Right forelimb (tissue), 1 donor: ENCODE results near the gene RNU2-63P.
"Not testable (repeated sequence)": the region's sequence is repeated elsewhere in the genome, so short reads cannot be mapped to it uniquely, and the experiment has no call there.

Experiments
- DNase-seq: peaks from one replicate; pipeline ENCODE4 v3.0.0-alpha.2; 2018

Gene RNU2-63P

DNA sequence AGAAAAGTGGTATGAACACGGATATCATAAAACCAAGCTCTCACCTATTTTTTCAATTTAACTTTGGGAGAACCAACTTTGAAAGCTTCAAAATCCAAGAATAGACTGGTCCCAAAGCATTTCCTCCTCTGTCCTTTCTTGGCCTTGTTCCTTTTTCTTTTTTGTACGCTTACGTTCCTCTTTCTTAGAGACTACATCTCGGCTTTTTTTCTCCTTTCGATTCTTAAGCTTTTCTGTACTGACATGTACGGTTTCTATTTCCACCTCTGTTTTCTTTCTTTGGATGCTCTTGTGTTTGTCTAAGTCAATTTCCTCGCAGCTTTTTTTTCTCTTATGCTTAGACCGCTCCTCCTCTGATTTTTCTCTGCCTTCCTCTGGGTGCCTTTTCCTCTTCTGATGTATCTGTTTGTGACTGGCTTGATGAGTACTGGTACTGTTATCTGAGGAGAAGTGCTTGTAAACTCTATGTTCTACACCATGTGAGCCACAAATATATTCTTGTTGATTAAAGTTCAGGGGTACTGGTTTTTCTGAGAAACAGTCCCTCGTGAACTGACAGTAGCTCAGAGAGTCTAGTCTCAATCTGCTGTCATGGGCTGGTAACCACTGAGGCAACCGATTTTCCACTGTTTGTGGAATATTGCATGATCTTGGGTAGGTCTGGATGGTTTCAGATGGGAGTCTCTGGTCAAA is 11.5 kb upstream of the RNU2-63P start:
- no peak for DNase-seq

DNA sequence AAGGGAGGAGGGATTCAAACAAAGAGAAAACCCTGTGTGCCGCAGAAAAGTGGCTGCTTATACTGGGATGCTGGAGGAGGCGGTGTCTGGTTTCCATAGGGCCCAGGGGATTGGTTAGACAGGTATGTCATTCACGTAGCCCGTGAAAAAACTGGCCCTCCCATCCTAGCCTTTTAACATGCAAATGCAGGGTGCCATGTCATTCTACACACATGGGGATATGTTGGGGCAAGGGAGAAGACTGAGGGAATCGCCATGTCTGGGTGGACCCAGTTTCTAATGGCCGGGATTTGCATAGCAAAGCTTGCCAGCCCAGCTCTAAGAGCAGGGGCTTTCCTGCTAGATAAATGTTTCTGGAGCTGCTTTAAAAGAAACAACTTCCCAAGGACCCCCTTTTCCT is 8.2 kb upstream of the RNU2-63P start:
- DNase-seq: no peak

DNA sequence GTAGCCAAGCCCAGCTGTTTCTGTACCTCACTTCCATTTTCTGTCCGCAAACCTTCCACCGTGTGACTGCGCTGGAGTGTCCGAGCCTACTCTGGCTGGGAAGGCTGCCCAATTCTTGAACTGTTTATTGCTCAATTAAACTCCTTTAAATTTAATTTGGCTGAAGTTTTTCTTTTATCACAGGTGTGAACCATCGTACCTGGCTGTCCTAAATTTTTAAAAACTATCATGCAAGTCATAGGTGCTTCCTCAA is 6.2 kb upstream of the RNU2-63P start:
- DNase-seq: no peak

DNA sequence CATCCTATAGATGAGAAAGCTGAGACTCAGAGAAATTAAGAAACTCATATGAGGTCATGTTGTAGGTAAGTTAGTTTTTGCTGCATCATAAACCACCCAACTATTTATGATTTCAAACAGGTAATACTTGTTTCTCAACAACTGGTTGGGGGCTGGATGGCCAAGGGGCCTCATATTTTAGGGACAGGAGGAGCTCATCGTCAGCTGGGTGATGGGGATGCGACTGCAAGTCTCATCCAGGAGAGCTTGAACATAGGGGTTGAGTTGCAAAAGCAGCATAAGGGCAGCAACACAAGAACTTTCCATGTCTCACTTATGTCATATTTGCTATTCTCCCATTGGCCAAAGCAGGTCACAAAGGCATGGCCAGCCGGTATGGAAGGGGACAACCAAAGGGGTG is 3.6 kb upstream of the RNU2-63P start:
- no peak for DNase-seq

DNA sequence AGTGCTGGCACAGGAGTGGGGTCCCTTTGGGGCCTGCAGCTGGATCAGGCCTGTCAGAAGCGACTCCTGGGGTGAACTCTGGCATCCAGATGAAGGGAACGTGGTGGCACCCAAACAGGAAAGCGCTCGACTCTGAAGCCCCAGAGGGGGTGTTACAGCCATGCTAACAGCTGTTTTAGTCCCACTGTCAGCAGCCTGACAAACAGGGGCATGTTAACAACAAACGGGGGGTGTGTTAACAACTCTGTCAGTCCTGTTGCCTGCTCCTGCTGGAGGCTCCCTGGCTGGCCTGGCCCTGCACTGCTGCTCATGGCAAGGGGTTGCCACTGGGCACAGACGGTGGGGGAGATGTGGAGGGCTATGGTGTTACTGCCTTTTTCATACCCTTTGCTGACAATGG is 2.6 kb upstream of the RNU2-63P start:
- DNase-seq: no peak

DNA sequence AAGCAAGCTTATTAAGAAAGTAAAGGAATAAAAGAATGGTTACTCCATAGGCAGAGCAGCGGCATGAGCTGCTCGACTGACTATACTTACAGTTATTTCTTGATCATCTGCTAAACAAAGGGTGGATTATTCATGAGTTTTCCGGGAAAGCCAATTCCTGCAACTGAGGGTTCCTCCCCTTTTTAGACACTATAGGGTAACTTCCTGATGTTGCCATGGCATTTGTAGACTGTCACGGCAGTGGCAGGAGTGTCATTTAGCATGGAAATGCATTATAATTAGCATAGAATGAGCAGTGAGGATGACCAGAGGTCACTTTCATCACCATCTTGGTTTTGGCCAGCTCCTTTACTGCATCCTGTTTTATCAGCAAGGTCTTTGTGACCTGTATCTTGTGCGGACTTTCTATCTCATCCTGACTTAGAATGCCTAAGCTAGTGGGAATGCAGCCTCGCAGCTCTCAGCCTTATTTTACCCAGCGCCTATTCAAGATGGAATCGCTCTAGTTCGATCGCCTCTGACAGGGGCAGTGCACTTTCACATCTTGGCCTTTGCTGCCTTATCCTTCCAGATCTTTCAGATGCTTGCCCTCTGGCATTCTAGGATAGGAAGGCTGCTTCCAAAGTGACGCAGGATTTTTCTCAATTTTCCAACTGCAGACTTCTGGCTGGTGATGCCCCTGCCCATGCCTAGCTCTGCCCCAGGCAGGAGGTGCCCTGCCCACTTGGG is 1.9 kb upstream of the RNU2-63P start:
- DNase-seq: not testable (repeated sequence)

DNA sequence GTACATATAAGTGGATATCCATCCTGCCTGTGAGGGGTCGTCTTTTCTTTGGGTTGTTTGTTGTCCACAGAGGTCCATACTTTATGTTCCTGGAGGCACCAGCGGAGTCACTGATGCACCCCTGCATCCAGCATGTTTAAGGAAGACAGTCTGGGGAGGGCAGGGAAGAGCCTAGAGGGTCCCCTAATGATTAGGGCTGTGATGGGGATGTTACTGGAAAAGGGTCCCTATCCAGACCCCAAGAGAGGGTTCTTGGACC is 1.4 kb upstream of the RNU2-63P start:
- not testable (repeated sequence) for DNase-seq

DNA sequence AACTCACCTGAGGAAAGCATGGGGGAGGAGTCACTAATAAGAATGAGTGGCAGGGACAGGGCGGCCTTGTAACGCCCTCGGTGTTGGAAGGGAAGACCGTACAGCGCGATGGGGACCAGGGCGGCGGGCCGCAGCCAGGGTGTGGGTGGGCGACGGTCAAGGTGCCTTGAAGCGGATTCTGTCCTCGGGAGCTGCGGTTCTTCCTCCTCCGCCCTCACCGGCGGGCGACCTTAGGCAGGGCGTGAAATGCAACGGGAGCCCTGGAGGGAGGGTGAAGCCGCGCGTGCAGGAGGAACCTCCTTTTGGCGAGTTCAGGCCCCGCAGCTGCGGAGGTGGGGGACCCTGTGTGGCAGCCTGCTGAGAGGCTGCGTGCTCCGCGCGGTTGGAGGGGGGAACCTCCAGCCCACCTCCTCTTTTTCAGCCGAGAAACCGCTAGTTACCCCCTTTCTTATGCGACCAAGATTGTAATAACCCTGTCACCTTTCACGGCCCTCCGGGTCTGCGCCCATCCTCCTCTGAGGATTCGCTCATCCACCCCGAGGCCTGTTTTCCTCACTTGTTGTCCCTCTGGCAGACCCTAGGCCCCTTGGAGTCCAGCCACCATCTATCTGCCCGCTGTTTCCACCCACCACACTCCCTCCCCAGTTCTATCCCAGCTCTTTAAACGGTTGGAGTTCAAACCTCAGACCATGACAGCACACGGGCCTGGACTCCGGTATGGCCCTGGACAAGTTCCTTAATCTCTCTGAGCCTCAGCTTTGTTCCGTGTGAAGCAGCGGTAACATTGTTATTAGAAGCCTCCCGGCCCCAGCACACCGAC is 823 bp upstream of the RNU2-63P start:
- DNase-seq: no peak

DNA sequence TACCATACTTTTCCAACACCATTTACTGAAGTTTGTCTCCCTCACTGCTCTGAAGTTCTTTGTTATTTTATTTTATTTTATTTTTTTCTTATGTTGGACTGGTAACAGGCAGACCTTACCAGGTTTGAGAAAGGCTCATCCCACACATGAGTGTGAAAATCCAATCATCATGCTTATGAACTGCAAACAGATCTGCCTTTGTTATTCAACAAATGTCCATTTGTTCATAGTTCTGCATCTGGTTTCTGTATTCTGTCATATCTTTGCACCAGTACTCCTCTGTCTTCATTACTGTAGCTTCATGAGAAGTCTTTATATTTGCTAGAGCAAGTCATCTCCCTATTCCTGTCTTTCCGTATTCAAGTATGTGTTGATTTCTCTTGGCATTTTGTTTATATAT is 5.3 kb downstream of the RNU2-63P start:
- no peak for DNase-seq

DNA sequence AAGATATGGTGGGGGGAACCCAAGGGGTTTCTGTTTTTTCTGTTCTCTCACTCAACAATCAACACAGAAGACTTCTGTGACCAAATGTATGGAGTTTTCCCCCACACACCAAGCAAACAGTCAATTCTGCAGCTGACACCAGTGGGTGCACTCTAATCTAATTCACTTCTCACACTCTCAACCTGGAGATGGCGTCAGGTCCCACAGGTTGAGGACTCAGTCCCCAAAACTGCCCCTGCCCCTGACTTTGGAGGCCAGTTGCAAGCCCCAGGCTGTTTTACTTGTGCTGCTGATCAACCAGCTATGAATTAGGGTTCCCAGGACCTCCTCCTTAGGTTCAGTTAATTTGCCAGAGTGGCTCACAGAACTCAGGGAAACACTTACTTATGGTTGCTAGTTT is 6.2 kb downstream of the RNU2-63P start:
- DNase-seq: no peak

DNA sequence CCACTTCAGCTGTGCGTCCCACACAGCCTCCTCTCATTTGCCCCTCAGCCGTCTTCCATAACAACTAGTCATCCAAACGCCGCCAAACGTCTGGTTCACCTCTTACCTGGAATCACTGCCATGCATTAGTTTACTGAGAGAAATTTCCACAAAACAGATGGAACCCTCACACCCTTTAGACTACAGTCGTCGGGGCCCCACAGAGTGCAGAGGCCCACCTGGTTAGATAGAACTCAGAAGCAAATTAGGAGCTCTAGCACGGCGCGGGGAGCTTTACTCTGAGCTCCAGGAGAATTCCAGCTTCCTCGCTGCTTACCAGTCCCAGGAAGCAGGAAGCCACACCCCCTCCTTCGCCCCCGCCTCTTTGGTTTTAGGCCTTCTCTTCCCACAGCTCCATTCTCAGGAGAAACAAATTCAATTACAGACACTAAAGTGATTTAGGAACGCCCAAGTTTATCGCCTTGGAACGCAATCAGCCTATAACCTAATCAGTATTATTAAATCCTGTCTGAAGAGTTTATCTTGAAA is 9.4 kb downstream of the RNU2-63P start:
- DNase-seq: no peak

DNA sequence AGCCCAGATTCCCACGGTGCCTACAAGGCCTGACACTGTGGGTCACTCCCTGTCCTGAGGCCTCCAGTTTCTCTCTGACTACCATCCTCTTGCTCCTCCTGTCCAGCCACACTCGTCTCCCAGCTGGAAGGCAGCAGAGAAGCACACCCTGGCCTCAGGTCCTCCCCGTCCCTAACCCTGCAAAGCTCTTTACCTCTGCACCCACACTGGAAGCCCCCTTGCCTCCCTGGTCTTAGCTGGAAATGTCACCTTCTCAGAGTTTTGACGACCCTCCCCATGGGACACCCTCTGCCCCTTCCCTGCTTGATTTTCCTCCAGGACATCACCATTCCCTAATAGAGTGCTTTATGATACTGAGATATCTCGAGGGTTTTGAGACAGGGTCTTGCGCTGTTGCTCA is 10.6 kb downstream of the RNU2-63P start:
- no peak for DNase-seq

DNA sequence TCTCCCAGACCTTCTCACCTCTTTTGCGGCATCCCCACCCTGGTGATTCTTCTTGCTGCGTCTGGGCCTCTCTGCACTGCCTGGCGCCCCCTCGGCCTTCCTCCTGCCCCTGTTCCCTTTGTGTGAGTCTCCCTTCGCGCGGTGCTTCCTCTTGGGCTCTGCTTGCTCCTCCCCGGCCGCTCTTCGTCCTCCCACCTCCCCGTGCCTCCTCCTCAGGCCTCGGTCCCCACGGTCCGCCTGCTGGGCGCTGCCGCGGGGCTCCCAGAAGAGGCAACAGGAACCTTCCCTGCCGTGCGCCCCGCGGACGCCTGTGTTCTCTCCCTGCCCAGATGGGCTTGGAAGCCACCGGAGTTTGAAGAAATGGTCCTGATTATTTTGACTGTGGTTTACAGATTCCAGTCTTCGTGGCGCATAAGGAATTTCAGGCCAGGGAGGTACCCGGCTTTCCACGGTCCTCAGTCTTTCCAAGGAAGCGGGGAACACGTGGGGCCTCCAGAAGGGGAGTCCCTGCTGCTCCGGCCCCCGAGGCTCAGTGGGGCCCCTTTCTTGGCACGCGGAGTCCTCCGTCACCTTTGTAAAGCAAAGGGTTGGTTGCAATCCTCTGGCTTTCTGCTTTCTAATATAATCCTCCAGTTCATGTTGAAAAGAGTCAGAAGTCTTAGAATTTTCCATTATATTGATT is 13.1 kb downstream of the RNU2-63P start:
- no peak for DNase-seq

DNA sequence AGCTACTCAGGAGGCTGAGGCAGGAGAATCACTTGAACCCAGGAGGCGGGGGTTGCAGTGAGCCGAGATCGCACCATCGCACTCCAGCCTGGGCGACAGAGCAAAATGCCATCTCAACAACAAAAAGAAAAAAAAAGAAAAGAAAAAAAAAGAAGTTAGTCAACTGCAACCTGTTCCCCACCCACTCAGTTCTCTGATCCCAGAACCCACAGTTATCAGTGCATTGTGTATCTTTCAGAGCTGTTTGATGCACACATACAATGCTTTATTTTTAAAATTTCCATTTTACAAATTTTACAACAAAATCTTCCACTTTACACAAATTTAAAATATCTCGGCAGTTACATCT is 14.0 kb downstream of the RNU2-63P start:
- DNase-seq: no peak

DNA sequence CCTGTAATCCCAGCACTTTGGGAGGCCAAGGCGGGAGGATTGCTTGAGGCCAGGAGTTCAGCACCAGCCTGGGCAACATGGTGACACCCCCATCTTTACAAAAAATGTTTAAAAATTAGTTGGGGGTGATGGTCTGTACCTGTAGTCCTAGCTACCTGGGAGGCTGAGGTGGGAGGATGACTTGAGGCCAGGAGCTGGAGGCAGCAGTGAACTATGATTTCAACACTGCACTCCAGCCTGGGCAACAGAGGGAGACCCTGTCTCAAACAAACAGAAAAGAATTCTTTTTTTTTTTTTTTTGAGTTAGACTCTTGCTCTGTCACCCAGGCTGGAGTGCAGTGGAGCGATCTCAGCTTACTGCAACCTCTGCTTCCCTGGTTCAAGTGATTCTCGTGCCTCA is 15.9 kb downstream of the RNU2-63P start:
- DNase-seq: not testable (repeated sequence)

DNA sequence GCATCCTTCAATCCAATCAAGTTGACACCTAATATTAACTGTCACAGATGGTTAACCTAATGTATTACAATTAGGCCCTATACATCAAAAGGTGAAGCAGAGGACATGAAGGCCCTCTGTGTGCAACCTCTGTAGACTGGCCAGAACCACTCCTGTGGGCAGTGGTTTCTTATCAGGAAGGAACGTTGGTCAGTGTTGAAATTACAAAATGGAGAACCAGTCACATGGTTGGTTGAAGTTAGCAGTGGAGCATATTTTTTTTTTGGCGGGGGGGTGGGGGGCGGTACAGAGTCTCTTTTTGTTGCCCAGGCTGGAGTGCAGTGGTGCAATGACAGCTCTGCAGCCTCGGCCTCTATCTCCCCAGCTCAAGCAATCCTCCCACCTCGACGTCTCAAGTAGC is 19.8 kb downstream of the RNU2-63P start:
- DNase-seq: no peak

DNA sequence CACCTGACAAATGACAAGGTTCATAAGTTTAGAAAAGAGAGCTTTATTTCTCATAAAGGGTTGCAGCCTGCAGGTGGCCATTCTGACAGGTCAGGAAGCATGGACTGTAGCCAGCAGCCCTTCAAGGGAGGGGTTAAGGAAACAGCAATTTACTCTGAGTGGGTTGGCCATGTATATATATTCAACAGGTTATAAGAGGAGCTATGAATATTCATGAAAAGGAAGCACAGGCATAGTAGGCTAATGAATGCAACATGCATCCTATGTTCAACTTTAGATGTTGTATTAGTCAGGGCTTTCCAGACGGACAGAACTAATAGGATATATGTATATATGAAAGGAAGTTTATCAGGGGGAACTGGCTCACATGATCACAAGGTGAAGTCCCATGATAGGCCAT is 20.6 kb downstream of the RNU2-63P start:
- DNase-seq: no peak

DNA sequence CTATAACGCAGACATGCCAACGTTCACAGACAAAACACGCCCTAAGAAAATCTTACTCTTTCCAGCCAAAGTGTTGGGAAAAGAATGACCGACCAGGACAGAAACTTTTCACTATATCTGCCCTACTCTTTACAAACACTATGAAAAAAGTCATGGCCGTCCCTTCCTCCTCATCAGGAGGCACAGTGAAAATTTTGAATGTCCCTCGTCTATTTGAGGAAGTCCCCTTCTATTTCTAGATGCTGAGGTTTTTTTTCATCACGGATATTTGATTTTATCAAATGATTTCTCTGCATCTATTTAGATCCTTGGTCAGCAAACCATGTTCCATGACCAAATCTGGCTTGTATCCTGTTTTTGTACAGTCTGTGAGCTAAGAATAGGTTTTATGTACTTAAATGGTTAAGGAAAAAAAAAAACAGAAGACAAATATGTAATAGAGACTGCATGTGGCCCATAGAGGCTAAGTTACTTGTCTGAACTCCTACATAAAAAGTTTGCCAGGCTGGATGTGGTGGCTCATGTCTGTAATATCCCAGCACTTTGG is 22.0 kb downstream of the RNU2-63P start:
- DNase-seq: not testable (repeated sequence)

DNA sequence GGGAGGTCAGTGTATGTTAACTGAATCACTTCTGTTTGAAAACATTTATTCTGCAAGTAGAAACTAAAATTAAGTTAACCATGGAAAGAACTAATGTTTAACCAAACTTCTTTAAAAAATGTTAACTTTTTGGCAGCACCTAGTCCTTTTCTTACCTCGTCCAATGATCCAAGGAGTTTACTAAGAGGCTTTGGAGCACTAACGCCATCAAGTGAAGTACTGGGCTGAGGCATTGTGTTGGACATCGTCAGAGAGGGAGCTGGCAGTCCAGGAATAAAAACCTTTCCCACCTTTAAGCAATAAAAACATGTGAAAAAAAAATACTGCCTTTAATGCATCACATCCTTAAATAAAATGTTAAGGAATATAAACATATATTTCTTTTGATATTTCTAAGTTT is 23.8 kb downstream of the RNU2-63P start:
- not testable (repeated sequence) for DNase-seq

DNA sequence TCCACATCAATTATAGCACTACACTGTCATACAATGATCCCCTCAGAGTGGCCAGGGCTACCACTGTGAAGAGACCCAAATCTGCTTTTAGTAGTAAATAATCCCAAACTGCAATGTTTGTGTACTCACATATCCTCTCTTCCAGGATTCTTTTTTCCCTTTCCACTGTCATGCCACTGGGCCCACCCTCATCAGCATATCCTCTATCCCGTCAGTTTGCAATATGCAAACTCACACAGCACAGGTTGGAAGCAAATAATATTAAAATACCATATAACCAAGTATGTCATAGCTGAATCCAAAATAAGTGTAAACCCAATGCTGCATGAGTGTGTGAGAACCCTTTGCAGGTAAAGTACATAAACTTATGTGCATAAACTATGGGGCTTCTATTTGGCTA is 28.9 kb downstream of the RNU2-63P start:
- not testable (repeated sequence) for DNase-seq

DNA sequence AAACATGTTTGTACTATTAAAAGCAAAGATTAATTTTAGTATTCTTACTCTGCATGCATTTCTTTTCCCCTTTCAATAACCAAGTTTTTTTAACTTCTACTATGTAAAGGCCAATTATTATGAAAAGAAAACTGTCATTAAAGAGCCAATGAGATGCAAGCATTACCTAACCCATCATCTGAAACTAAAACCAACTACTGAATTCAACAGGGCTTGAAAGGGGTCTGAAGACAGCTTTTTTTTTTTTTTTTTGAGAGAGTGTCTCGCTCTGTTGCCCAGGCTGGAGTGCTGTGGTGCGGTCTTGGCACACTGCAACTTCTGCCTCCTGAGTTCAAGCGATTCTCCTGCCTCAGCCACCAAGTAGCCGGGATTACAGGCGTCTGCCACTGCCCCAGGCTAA is 30.4 kb downstream of the RNU2-63P start:
- not testable (repeated sequence) for DNase-seq

DNA sequence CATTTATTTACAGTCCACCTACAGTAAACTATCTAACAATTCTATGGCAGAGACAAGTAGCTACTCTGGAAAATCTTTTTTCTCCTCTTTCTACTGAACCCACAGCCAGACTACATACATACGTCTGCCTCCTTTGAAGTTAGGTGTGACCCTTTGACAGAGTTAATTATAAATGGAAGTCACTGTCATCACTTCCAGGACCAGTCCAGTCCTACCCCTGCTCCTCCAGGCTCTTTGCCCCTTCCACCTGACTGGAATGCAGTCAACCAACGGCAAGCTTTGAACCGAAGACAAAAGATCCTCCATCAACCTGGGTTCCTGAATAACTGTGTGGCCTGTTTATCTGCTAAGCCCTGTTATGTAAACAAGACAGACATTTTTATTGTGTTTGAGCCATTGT is 35.2 kb downstream of the RNU2-63P start:
- not testable (repeated sequence) for DNase-seq

DNA sequence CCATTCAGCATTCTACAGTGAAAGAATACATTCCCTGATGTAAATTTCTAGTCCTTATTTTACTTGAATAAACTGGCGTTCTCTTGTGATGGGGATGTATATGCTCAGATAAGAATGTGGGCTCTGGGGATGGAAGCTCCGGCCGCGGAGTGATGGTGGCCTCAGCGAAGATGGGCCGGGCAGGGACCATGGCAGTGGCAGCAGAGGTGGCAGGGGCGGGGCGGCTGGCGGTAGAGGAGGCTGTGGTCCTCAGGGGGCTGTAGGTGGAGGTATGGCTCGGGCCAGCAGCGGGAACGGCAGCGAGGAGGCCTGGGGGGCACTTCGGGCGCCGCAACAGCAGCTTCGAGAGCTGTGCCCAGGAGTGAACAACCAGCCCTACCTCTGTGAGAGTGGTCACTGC is 44.0 kb downstream of the RNU2-63P start:
- not testable (repeated sequence) for DNase-seq
